Gastroesophageal sphincter (tissue), 3 donors: Measurements from ENCODE around the gene LGR4.

Source experiments
- EP300 ChIP-seq: sonication (generic); formaldehyde crosslinking; IDR thresholded peaks from one replicate; pipeline ENCODE4 v1.6.1; 2017; ENCODE audit warnings: antibody characterized with exemption, mild to moderate bottlenecking
- POLR2A ChIP-seq, 2 donors: fragments of 450-650 bp; IDR thresholded peaks; one replicate each; pipeline ENCODE4 v1.6.1; 2017; ENCODE audit warnings: antibody characterized with exemption in 2 of 2, mild to moderate bottlenecking in 2 of 2, moderate library complexity in 1 of 2
- POLR2AphosphoS5 ChIP-seq: sonication (generic); formaldehyde crosslinking; IDR thresholded peaks from one replicate; pipeline ENCODE4 v1.6.1; 2017; ENCODE audit warnings: antibody characterized with exemption
- TF ChIP-seq, protein P1 (sequence below), 4 experiments: fragments of 200-600 bp in 2 of 4; fragments of 450-650 bp in 2 of 4; sonication (generic) in 1 of 4; IDR thresholded peaks; one replicate each; pipeline ENCODE4 v1.5.1; 2017 to 2019; ENCODE audit warnings: antibody characterized with exemption in 4 of 4, mild to moderate bottlenecking in 2 of 4, moderate library complexity in 2 of 4

DNA sequence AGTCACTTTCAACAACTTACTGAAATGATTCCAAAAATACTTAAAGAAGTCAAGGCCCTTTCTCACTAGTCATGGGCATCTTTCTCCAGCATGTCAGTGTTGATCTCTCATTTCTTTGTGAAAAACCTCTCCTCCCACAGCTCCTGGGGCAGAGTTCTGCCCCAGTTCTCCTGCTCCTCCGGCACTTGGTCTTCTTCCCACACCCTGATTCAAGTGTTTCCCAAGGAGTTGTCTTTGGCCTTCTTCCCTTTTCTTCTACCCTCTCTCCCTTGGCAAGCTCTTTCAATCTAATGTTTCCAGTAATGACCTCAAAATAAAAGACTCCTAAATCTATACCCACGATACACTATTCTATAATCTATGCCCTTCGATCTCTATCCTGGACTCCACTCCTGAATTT lies 67.5 kb downstream of the LGR4 start:
- TF ChIP-seq, protein P1, sequence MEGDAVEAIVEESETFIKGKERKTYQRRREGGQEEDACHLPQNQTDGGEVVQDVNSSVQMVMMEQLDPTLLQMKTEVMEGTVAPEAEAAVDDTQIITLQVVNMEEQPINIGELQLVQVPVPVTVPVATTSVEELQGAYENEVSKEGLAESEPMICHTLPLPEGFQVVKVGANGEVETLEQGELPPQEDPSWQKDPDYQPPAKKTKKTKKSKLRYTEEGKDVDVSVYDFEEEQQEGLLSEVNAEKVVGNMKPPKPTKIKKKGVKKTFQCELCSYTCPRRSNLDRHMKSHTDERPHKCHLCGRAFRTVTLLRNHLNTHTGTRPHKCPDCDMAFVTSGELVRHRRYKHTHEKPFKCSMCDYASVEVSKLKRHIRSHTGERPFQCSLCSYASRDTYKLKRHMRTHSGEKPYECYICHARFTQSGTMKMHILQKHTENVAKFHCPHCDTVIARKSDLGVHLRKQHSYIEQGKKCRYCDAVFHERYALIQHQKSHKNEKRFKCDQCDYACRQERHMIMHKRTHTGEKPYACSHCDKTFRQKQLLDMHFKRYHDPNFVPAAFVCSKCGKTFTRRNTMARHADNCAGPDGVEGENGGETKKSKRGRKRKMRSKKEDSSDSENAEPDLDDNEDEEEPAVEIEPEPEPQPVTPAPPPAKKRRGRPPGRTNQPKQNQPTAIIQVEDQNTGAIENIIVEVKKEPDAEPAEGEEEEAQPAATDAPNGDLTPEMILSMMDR (IDR thresholded peaks at IDR 0.05), result no peak
- TF ChIP-seq POLR2A (IDR thresholded peaks at IDR 0.05), result no peak
- TF ChIP-seq POLR2AphosphoS5, result no peak
- no peak for TF ChIP-seq EP300
